Measurements from ENCODE around the gene IRS1.

Gene IRS1

DNA sequence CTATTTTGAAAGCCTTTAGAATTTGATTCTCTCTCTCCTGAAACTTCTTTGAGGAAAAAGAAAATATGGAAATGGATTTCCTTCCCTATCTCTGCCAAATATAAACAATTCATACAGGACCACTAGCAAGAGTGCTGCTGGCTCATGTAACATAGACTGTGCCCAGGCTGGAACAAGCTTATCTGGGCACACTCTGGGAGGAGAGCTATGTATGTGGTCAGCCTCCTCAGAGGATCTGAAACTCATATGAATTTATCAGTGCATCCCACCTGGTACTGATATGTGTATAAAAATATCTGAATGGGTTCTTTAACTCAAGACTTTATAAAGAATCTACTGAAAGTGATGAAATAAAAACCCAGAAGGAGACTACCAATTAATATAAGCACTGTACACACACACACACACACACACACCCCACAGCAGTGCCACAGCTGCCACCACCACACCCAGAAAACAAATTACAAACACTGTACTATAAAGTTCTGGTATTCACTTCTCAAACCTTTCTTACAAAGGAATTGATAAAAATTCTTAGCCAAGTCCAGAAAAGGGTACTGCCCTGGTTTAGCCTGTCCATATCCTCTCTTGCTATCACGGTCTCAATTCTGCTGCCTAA, 115.6 kb downstream of the IRS1 start:
- DNase-seq = no peak

DNA sequence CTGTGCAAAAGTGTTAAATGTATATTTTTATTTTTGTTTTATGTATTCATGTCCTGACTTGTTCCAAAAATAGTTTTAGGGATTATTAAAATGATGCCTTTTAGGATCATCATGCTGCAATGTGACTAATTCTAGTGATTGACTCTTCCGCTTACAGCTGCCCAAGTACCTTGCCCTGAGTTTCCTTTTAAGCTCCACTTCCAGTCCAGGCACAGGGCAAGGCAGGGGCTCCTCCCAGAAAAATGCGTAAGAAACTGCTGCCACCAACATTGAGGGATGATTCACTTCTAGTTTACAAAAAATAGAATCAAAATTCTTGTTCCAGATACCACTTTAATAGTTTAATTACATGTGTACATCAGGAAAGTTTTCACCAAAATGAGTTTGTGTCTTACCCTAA, 116.4 kb downstream of the IRS1 start:
- DNase-seq = no peak
